Mammary epithelial cell (primary cell): Measurements from ENCODE around the gene SF3B2.

ENCODE experiments used
- EZH2 ChIP-seq: IDR thresholded peaks from 2 replicates; pipeline ENCODE4 v1.6.1; 2012; ENCODE audit warnings: low read length, inconsistent platforms, borderline replicate concordance
- TF ChIP-seq, protein P1 (sequence below), 2 donors: IDR thresholded peaks in 1 of 2; conservative IDR thresholded peaks in 1 of 2; 2 replicates each; pipeline ENCODE4 v1.5.1; 2011 to 2012; ENCODE audit warnings: inconsistent platforms in 2 of 2, low read length in 2 of 2, mild to moderate bottlenecking in 2 of 2, control low read depth in 1 of 2, low read depth in 1 of 2; ENCODE audit not compliant: insufficient read depth in 1 of 2; ENCODE audit errors: extremely low read depth in 1 of 2

DNA sequence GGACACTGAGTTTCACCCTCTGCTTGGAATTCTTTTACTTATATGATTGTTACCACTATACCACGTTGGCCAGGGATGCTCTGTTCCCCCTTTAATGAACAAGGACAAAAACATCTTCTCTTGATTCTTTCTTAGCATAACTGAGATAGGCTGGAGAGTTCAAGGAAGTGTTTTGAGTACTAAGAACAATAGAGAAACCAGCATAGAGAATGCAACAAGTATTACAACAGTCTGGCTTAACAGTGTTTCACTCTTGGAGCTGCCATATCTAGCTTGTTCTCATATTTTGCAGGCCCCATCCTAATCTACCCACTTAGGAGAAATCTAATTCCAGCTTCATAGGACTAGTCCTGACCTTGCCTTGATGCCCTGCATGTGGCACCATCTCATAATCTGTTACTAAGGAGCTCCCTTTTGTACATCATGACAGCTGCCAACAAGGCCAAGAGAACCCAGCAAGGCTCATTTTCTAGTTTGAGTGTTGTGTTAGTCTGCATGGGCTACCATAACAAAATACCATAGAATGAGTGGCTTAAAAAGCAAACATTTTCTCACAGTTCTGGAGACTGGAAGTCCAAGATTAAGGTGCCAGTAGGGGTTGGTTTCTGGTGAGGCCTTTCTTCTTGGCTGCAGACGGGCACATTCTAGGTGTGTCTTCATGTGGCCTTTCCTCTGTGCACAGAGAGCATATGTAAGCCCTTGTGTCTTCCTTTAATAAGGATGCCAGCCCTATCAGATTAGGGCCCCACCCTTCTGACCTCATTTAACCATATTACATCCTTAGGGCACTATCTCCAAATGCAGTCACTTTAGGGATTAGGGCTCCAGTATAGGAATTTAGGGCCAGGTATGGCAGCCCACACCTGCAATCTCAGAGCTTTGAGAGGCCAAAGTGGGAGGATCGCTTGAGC is 55.7 kb downstream of the SF3B2 start:
- no peak for TF ChIP-seq EZH2
- TF ChIP-seq, protein P1, sequence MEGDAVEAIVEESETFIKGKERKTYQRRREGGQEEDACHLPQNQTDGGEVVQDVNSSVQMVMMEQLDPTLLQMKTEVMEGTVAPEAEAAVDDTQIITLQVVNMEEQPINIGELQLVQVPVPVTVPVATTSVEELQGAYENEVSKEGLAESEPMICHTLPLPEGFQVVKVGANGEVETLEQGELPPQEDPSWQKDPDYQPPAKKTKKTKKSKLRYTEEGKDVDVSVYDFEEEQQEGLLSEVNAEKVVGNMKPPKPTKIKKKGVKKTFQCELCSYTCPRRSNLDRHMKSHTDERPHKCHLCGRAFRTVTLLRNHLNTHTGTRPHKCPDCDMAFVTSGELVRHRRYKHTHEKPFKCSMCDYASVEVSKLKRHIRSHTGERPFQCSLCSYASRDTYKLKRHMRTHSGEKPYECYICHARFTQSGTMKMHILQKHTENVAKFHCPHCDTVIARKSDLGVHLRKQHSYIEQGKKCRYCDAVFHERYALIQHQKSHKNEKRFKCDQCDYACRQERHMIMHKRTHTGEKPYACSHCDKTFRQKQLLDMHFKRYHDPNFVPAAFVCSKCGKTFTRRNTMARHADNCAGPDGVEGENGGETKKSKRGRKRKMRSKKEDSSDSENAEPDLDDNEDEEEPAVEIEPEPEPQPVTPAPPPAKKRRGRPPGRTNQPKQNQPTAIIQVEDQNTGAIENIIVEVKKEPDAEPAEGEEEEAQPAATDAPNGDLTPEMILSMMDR (conservative IDR thresholded peaks at IDR 0.05 in 1 of 2, IDR thresholded peaks at IDR 0.05 in 1 of 2; ENCODE audit: extremely low read depth in 1 of 2, insufficient read depth in 1 of 2, low read depth in 1 of 2, low read length in 2 of 2), result no peak
